Testis (tissue), 2 donors: Measurements from ENCODE around the gene IFT74.

Experiments used
- POLR2A ChIP-seq: fragments of 450-650 bp; IDR thresholded peaks from one replicate; pipeline ENCODE4 v1.6.1; 2017; ENCODE audit warnings: antibody characterized with exemption, mild to moderate bottlenecking, moderate library complexity
- TF ChIP-seq, protein P1 (sequence below), 3 experiments: fragments of 450-650 bp in 2 of 3; fragments of 200-600 bp in 1 of 3; sonication (generic) in 1 of 3; IDR thresholded peaks; one replicate each; pipeline ENCODE4 v1.5.1; 2016 to 2019; ENCODE audit warnings: antibody characterized with exemption in 3 of 3, mild to moderate bottlenecking in 2 of 3, moderate library complexity in 1 of 3

GRCh38 chr9:27090711-27091110 is 134.5 kb downstream of the IFT74 start:
- TF ChIP-seq, protein P1, sequence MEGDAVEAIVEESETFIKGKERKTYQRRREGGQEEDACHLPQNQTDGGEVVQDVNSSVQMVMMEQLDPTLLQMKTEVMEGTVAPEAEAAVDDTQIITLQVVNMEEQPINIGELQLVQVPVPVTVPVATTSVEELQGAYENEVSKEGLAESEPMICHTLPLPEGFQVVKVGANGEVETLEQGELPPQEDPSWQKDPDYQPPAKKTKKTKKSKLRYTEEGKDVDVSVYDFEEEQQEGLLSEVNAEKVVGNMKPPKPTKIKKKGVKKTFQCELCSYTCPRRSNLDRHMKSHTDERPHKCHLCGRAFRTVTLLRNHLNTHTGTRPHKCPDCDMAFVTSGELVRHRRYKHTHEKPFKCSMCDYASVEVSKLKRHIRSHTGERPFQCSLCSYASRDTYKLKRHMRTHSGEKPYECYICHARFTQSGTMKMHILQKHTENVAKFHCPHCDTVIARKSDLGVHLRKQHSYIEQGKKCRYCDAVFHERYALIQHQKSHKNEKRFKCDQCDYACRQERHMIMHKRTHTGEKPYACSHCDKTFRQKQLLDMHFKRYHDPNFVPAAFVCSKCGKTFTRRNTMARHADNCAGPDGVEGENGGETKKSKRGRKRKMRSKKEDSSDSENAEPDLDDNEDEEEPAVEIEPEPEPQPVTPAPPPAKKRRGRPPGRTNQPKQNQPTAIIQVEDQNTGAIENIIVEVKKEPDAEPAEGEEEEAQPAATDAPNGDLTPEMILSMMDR (IDR thresholded peaks at IDR 0.05), result no peak
- no peak for TF ChIP-seq POLR2A
